Stimulated activated CD4-positive, alpha-beta T cell treated with anti-CD3 and anti-CD28 coated beads, TNF-alpha, amount 100 ng/mL, for 1 hour (primary cell): ENCODE measurements around the gene EDC3.
"Not testable (repeated sequence)": the region's sequence is repeated elsewhere in the genome, so short reads cannot be mapped to it uniquely, and the experiment has no call there.

Experiments used
- DNase-seq, 3 donors: peaks; one replicate each; pipeline ENCODE4 v3.0.0-alpha.2; 2020; ENCODE audit warnings: low read depth in 3 of 3, low spot score in 1 of 3

Gene EDC3

DNA sequence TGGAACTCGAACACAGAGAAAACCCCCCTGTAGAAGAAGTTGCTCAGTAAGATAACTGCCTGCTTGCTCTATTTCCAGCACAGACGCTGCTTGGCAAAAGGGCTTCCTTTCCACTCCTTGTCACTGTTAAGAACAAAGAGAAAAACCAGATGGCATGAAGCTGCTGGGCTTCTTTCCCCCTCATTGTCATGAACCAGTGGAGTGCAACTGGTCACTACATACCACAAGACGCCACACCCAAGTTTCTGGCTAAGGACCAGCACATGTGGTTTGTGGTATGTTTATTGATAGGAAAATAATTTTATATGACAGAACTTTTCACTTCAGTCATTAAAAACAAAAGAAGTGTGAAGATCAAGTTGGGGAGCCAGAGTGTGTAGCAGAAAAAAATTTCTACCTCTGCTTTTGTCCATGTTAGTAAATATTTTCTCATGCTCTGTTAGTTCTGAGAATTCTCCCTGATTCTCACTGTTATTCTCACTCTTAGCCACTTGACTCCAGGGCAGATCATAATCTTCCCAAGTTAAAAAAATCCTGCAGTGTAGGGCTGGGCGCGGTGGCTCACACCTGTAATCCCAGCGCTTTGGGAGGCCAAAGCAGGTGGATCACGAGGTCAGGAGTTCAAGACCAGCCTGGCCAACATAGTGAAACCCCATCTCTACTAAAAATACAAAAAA is 42.3 kb downstream of the EDC3 start:
- DNase-seq, result no peak

GRCh38 chr15:74651242-74651741 is 44.5 kb downstream of the EDC3 start:
- no peak for DNase-seq

DNA sequence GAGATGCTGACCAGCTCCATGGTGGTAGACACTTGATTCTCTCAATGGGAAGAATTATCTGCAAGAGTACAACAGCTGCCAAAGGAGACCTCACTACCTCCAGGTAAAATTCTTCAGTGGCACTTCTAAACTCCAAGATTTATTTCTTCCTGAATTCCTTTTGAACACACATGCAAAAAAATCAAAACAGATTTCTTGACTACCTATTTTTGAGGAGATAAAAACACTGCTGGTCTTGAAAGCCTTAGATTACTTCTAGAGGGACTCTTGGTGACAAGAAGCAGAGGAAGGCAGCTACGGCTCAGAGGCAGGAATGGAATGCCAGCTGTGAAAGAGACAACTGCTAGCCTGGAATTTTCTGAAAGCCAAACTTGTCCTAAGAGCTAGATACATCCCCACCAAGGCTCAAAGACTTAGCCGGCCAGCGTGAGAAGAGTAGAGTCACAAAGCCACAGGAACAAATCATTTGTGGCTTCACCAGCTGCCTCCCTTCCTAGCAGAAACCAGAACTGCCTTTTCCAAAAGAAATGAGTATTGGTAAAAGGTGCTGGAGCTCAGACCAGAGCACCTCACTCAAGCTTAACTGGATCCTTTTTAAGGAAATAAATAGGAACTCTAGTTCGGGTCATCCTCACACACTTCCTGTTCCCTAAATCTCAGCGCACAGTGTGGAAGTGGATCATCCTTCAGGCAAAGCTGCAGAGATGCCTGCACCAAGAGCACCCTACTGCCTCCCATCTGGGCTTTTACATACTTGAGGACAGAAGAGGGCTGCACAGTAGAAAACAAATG is 47.6 kb downstream of the EDC3 start:
- DNase-seq, result no peak

- no peak for DNase-seq
Measured at GRCh38 chr15:74646480-74646879, 49.3 kb downstream of the EDC3 start.

- no peak for DNase-seq
Measured at GRCh38 chr15:74643665-74644204, 52.1 kb downstream of the EDC3 start.

- DNase-seq, result no peak
Measured at GRCh38 chr15:74642734-74643664, 52.8 kb downstream of the EDC3 start.

GRCh38 chr15:74642348-74642733 is 53.5 kb downstream of the EDC3 start:
- no peak for DNase-seq

DNA sequence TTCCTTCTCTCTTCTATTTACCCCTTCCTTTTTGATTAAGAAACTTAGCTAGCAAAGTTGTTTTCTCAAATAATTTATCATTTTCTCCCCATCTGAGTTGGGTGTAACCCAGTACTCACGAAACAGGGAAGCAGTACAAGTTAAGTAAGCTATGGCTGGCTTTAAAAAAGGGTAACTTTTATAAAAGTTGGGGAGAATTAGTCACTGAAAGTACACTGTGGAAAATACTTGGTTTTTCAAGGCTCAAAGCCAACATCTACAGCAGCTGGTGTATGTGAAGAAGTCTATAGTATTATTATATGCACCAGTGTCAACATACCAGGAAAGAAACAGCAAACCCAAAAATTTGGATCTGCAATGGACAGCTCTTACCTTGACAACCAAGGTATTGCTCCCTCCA is 54.7 kb downstream of the EDC3 start:
- DNase-seq, result no peak

DNA sequence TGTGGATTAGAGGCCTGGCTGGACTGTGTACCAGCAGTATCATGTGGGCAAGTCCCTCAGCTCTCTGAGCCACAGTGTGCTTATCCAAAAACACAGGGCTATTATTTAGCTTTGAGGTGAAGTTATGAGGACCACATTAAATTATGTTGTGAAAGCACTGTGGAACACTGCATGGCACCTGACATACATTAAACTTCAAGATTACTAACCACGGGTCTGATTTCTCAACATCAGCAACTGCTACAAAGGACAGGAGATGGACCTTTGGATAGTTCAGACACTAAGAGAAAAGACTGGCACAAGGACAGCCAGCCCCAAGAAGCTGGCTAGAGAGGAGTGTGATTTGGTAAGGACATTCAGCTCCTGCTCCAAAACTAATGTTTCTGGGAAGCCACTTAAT is 58.8 kb downstream of the EDC3 start:
- DNase-seq, result no peak

- peak; percentile 41 to 64 (median 45) for DNase-seq
Measured at GRCh38 chr15:74635228-74635627, 60.6 kb downstream of the EDC3 start.

GRCh38 chr15:74633781-74634180 is 62.0 kb downstream of the EDC3 start:
- no peak for DNase-seq

DNA sequence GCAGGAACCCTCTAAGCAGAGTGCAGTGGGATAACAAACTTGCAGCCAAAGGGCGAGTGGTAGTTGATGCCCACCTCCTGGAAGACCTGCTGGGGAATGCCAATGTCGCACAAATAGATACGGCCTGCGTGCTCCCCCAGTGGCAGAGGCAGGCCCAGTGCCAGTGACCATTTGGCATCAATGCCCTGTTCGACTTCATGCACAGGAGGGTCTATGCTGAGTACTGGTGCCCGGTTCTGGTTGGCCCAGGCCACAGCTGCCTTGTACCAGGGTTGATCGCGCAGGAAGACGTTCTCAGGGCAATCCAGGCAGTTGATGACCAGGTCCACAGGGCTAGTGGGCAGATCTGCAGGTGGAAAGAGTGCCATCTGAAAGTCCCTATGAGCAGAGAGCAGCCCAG is 63.2 kb downstream of the EDC3 start:
- no peak for DNase-seq

DNA sequence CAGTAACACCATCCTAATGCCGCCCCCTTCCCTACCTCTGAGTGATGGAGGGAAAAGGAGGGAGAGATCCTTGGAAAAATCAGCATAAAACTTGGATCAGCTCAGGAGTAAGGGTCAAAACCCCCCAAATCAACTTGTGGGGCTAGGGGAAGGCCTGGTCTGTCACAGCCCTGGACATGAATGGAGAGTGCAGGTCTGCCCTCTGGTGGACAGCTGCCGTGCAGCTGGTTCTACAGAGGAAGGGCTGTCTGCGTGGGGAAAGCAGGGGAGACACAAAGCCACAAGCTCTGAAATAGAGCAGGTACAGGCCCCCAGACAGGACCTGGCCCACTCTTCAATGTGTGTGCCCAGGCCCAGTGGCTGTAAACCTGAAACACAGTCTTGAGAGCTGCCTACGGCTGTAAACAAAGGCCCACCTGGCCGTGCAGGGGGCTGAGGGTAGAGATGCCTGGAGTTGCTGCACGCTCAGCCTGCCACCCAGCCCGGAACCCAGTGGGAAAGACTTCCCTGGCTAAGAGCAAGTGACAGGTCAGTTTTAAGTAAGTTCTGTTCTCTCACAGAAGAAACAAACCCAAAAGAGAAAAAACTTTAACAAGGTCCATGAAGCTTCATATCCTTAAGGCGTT is 63.8 kb downstream of the EDC3 start:
- peak in 2 of 3 donors; percentile 17 to 48 for DNase-seq

- no peak for DNase-seq
Measured at GRCh38 chr15:74631408-74631807, 64.4 kb downstream of the EDC3 start.

DNA sequence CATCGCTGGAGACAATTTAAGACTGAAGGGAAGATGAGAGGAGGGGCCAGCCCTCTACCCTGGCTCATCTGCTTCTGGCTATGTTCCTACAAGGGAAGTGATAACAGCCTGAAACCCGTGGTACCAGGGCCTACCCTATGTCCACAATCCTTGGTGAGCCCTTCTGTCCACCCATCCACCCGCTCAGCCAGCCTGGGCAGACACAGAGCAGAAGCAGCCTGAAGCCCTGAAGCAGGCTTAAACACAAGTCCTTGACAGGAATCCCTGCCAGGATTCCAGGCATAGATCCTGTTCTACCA is 64.8 kb downstream of the EDC3 start:
- DNase-seq, result no peak

GRCh38 chr15:74630284-74631086 is 65.3 kb downstream of the EDC3 start:
- DNase-seq, result no peak

GRCh38 chr15:74629696-74630095 is 66.1 kb downstream of the EDC3 start:
- DNase-seq, result not testable (repeated sequence)

DNA sequence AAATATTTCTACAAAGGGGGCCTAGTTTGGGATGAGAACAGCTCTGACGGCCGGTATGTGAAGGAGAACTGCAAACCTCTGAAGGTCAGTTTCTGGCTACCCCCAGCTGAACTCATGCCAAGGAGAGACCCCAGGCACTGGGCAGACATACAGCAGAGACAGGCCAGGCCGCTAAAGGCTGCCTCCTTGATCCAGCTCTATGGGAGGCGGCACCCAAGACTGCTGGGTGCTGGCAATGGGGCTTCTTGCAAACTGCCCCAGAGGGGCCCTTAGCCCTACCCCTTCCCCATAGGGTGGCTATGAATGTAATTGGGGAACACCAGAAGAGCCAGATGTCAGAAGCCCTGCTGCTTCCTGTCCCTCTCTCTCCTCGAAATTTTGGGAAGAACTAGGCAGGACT is 66.9 kb downstream of the EDC3 start:
- no peak for DNase-seq

- no peak for DNase-seq
Measured at GRCh38 chr15:74628199-74628598, 67.6 kb downstream of the EDC3 start.

- no peak for DNase-seq
Measured at GRCh38 chr15:74627766-74628165, 68.1 kb downstream of the EDC3 start.
